GM18520 (cell line): ENCODE measurements around the gene RIOK3.
"Not testable (repeated sequence)": the region's sequence is repeated elsewhere in the genome, so short reads cannot be mapped to it uniquely, and the experiment has no call there.

Experiments
- ATAC-seq: cut with Tn5 transposase; IDR thresholded peaks from one replicate; pipeline ENCODE4 v1.9.1; 2021; ENCODE audit not compliant: unreplicated experiment

Gene RIOK3

GRCh38 chr18:23495723-23496440 lies 42.8 kb downstream of the RIOK3 start:
- ATAC-seq = no peak

GRCh38 chr18:23498117-23498516 lies 45.0 kb downstream of the RIOK3 start:
- ATAC-seq = no peak

DNA sequence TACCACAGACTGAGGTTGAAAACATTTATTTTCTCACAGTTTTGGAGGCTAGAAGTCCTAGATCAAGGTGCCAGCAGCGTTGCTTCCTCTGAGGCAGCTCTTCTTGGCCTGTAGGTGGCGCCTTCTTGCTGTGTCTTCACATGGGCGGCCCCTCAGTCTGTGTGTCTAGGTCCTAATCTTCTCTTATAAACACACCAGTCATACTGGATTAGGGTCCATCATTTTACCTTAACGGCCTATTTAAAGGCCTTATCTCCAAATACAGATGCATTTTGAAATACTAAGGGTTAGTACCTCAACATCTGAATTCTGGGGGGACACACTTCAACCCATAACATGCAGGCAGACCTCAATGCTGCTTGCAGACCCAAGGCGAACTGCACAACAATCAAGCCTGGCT lies 45.8 kb downstream of the RIOK3 start:
- ATAC-seq = no peak

DNA sequence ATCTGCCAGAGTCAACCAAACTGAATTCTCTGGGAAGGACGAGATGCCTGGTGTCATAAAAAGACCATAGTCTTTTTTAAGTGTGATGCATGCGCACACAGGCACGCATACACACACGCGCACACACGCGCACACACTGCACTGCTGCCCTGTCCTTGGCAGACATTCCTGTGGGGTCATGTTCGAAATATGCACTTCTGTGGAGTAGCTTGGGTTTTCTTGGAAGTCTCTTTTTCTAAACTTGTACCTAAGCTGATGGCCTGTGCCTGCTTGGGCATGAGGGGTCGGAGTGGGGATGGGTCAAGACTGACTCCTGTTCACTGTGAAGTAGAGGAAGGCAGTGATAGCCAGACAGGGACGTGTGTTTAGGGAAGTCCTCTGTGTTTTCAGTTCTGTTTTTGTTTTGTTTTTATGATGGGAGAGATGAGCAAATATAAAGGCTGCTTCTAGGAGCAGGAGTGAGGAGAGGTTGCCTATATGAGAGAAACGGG lies 46.2 kb downstream of the RIOK3 start:
- ATAC-seq = no peak

DNA sequence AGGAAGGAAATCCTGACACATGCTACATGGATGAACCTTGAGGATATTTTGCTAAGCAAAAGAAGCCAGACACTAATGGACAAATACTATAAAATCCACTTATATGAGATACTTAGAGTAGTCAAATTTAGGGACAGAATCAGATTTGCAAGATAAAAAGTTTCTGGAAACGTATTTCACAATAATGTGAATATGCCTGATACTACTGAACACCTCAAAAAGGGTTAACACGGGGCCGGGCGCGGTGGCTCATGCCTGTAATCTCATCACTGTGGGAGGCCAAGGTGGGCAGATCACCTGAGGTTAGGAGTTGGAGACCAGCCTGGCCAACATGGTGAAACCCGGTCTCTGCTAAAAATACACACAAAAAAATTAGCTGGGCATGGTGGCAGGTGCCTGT lies 48.5 kb downstream of the RIOK3 start:
- ATAC-seq = no peak

GRCh38 chr18:23502516-23503037 lies 49.5 kb downstream of the RIOK3 start:
- ATAC-seq = no peak

GRCh38 chr18:23503038-23503962 lies 50.2 kb downstream of the RIOK3 start, which contains the start of gene RMC1:
Gene RMC1, plus strand, starts transcription at chr18:23503511. Its CDS starts 108 bp downstream, at chr18:23503619.
- ATAC-seq = peak; percentile 67

DNA sequence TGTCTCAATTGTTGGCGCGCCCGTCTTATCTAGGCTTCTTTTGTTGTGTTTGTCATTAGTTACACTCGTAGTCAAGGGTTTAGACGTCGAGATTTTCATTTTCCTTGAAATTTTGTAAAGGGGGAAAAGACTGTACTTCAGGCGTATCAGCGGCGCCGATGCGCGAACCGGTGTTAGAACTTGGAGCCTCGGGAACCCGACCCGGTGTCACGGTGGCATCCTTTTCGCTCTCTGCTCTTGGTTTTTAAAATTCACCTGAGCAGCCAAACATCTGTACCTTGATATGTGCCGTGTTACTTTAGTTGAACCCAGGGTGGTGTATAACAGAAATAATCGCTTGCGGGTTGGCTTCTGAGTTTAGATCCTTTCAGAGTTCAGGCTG lies 50.9 kb downstream of the RIOK3 start:
- ATAC-seq = no peak

- ATAC-seq = peak; percentile 47
Observed at GRCh38 chr18:23504720-23505119, 51.6 kb downstream of the RIOK3 start.

- ATAC-seq = no peak
Observed at GRCh38 chr18:23506393-23506792, 53.3 kb downstream of the RIOK3 start.

- ATAC-seq = not testable (repeated sequence)
Observed at GRCh38 chr18:23510923-23511322, 57.8 kb downstream of the RIOK3 start.

DNA sequence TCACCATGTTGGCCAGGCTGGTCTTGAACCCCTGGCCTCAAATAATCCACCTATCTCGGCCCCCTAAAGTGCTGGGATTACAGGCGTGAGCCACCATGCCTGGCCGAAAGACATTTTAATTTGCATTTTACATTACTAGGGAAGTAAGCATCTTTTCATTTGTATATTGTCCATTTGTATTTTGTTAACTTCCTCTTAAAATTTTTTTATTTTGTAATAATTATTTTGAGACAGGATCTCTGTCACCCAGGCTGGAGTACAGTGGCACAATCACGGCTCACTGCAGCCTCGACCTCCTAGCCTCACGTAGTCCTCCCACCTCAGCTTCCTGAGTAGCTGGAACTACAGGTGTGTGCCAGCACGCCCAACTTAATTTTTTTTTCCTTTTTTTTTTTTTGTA lies 59.1 kb downstream of the RIOK3 start:
- not testable (repeated sequence) for ATAC-seq

DNA sequence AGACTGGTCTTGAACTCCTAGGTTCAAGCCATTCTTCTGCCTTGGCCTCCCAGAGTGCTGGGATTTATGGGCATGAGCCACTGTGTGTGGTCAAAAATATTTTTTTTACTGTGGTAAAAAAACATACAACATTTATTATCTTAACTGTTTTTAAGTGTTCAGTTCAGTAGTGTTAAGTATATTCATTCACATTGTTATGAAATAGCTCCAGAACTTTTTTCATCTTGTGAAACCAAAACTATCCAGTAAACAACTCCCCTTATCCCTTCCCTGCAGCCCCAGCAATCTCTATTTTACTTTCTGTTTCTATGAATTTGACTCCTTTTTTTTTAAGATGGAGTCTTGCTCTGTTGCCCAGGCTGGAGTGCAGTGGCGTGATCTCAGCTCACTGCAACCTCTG lies 59.6 kb downstream of the RIOK3 start:
- ATAC-seq = no peak

DNA sequence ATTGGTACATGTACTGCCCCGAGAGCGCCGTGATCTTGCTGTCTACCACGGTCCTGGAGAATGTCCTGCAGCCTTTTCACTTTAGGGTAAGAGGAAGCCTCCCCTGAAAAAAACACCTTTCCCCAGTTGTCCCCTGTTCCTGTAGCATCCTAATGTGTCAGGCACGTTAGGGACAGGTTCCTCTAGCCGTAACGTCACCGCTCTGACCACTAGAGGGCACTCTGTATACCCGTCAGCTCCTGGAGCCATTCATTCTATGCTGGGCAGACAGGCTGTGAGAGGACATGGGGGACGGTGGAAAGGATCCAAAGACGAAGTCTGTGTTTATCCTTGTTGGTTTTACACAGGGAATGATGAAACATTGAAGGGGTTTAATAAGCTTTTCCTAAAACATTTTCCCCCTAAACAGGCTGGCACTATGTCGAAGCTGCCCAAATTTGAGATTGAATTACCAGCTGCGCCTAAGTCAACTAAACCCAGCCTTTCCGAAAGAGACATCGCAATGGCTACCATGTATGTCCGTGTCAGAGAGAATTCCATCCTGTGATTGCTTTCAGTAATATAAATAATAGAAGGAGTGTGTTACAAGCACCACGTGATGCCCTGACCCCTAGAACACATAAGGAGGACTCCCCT lies 62.9 kb downstream of the RIOK3 start:
- peak; percentile 74 for ATAC-seq

GRCh38 chr18:23519734-23520133 lies 66.6 kb downstream of the RIOK3 start:
- no peak for ATAC-seq

- ATAC-seq = no peak
Observed at GRCh38 chr18:23521271-23521670, 68.2 kb downstream of the RIOK3 start.

DNA sequence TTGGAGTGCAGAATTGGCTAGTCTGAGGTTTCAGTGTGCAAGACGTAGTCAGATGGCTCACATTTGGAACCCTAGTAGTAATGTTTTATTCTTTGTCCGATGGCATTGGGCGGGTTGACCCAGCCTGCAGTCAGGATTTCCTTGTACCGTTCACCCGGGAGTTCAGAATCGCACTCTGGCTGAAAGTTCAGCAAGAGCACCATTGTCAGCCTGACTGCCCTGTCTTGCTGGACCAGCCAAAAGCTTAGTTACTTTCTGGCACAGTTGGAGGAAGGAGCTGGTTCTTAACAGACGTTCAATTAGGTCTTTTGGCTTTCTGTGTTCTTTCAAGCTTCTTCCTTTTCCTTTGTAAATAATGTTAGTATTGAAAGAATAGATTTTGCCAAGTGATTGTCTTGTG lies 68.8 kb downstream of the RIOK3 start:
- no peak for ATAC-seq

DNA sequence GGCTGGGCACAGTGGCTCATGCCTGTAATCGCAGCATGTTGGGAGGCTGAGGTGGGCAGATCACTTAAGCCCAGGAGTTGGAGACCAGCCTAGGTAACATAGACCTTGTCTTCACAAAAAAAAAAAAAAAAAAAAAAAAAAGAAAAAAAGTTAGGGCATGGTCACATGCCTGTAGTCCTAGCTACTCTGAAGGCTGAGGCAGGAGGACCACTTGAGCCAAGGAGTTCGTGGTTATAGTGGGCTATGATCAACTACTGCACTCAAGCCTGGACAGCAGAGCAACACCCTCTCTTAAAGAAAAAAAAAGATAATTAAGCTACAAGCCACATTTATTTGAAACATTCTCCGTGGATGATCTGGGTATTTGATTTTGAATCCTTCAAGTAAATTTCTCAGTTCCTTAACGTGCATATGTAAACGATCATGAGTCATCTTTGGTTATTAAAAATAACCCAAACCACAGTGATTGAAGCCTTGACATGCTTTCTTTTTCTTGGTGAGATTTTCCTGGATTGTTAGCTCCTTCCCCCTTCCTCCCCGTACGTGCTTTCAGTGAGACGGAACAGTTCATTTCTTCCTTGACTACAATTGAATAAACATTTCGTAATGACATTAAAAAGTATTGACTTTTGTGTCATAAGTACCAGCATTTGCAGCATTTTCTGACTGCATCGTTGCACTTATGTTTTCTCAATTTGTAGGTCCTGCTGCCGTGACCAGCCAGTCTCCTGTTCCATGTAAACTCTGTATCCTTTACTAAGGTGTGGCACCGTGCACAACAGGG lies 70.5 kb downstream of the RIOK3 start:
- no peak for ATAC-seq

DNA sequence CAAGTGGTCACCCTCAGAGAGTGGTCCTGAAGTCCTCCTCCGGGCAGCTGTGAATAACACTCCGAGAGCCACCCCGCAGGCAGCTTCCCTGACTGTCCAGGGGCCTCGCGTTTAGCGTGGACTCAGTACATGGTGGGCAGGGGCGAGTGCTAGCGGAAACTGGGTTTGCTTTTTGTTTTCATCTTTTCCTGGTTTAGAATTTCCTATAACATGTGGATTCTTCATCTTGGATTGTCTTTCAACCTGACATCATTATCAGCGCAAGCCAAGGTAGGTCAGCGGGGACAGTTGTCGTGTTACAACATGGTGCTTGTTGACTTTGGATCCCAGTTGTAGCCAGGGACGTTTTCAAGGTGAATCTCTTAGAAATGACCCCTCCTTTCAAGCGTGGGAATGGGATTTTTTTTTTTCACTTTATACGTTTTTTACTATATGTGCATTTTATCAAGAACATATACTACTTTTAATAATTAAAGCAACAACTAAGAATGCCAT lies 71.2 kb downstream of the RIOK3 start:
- ATAC-seq = no peak

- ATAC-seq = no peak
Observed at GRCh38 chr18:23526501-23527063, 73.5 kb downstream of the RIOK3 start.
